ENCODE results near the gene MEGF6.
A peak's percentile ranks its signal among the peaks of the same experiment; 100 is the strongest.

MEGF6 gene

DNA sequence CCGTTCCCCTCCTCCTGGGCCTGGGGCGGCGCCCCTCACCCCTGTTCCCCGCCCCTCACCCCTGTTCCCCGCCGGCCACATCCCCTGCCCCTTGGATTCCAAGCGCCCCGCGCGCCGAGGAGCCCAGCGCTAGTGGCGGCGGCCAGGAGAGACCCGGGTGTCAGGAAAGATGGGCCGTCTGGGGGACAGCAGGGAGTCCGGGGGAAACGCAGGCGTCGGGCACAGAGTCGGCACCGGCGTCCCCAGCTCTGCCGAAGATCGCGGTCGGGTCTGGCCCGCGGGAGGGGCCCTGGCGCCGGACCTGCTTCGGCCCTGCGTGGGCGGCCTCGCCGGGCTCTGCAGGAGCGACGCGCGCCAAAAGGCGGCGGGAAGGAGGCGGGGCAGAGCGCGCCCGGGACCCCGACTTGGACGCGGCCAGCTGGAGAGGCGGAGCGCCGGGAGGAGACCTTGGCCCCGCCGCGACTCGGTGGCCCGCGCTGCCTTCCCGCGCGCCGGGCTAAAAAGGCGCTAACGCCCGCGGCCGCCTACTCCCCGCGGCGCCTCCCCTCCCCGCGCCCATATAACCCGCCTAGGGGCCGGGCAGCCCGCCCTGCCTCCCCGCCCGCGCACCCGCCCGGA, 40.7 kb upstream of the MEGF6 start, which contains the start of gene TP73:
Gene TP73 (plus strand): TSS at position 587 of the 618 bp plus-strand sequence. CDS start 29,850 bp downstream, outside the sequence.
- Histone ChIP-seq H3K27me3 (ENCODE audit: insufficient read depth, low read length) (peaks cover 66% of the 10 kb centered on the region), H3K4me1 (ENCODE audit: insufficient read depth, low read length) (peaks cover 10% of the 10 kb centered on the region), H3K9me3 (ENCODE audit: low read length) (no peaks in the 10 kb centered on the region), H3K36me3 (ENCODE audit: insufficient read depth, low read length) (peaks cover 3% of the 10 kb centered on the region), H3K4me3 (ENCODE audit: low read length) (no peak within 1 kb of the TSS), H2AFZ (ENCODE audit: low read depth, low read length) (no peak within 1 kb of the TSS)

DNA sequence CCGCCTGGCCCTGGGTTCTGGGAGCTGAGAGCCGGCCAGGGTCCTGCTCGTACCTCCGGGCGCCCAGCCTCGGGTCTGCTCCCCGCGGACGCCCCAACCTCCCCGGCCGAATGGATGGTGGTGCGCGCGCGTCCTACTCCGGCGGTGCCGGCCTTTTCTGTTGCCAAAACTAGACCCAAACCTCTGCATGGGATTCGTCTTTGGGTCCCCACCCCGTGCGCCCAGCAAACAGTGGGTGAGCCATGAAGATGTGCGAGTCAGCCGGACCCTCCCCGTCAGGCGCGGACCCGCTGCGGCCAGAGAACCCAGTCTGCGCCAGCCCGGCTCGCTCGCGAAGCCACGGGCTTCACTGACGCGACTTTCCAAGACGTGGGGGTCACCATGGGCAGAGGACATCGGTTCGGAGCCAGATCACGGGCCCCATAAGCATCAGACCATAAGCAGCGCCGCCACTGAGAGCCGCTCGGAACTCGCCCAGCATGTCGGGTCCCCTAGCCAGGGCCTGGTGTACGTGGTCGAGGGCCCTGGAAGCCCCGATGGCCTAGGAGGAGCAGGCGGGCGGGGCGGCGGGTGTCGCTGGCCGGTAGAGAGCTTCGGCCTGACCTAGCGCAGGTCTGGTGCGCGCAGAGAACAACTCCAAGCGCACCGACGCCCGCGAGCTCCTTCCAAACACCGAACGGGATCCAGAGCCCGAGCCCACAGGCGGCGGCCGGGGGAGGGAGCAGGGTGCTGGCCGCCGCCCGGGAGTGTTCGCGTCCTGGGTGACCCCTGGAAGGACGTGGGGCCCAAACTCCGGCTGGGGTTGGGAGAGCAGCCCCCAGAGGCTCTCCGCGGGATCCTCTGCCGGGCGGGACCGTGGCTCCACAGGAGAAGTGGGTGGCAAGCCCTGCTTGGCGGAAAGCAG, 40.0 kb upstream of the MEGF6 start:
- Histone ChIP-seq H3K36me3 (ENCODE audit: insufficient read depth, low read length) (peaks cover 11% of the 10 kb centered on the region), H3K27me3 (ENCODE audit: insufficient read depth, low read length) (peaks cover 58% of the 10 kb centered on the region), H2AFZ (ENCODE audit: low read depth, low read length) (no peak overlapping the region), H3K9me3 (ENCODE audit: low read length) (no peaks in the 10 kb centered on the region), H3K4me1 (ENCODE audit: insufficient read depth, low read length) (peaks cover 10% of the 10 kb centered on the region), H3K4me3 (ENCODE audit: low read length) (no peak overlapping the region)

DNA sequence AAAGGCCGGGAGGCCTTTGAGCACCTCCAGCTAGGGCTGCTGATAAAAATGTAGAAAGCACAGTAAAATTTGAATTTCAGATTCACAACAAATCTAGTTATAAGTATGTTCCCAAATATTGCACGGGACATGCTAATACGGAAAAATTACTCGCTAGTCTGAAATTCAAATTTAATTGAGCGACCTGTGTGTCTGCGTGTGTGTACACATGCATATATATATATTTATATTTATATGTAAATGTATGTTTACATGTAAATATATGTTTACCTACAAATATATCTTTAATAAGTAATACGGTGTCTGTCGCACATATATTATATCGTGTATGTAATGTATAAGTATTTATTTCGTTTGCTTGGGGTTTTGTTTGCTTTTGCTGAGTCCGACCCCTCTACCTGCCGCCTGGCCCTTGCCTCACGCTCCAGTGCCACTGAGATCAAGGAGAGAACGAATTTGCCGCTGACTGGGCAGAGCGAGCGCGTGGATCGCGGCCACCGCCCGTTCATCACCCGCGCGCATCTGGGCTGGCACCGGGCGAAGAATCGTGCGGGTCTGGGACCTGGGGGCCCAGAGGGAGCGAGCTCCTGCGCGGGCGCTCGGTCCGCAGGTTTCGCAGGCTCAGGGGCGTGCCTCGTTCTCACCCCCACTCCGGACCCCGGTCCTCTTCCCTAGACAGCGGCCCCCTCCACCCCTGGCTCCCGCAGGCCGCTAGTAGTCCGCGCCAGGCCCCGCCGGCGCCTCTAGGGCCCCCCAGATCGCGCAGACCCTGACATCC, 39.1 kb upstream of the MEGF6 start:
- H3K9me3 ChIP-seq (ENCODE audit: low read length) = no peaks in the 10 kb centered on the region
- peaks cover 51% of the 10 kb centered on the region for H3K27me3 ChIP-seq (ENCODE audit: insufficient read depth, low read length)
- H2AFZ ChIP-seq (ENCODE audit: low read depth, low read length) = no peak overlapping the region
- peaks cover 18% of the 10 kb centered on the region for H3K36me3 ChIP-seq (ENCODE audit: insufficient read depth, low read length)
- peaks cover 10% of the 10 kb centered on the region for H3K4me1 ChIP-seq (ENCODE audit: insufficient read depth, low read length)
- peak overlapping the region; percentile 93 for H3K4me3 ChIP-seq (ENCODE audit: low read length)

DNA sequence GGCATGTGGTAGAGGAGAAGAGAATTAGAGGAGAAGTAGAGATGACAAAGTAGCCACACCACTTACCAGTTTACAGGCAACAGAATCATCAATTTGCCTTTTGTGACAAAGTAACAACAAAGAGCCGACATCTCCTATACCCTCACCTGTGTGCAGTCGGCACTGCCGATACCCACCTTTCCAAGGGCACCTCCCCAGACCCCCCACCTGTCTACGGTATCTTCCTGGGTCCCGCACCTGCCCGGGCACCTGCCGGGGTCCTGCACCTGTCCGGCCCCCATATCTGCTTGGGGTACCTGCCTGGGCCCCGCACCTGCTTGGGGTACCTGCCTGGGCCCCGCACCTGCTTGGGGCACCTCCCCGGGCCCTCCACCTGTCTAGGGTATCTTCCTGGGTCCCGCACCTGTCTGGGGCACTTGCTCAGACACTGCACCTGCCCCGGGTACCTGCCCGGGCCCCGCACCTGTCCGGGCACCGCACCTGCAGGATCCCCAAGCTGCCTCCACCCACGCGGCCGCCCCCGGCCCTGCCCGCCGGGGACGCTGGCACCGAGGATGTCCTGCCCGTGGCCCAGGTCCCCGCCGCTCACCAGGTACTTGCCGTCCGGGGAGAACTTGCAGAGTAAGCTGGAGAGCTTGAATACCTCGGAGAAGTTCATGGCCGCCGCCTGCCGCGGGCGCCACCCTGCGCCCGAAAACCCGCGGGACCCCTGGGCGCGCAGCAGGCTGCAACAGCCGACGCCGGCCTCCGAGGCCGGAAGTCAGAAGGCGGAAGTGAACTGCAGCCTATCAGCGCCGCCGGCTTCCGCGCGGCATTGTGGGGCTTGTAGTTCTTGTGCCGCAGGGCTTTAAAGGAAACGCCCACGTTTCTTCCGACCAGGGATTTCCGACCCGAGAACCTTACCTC, 38.3 kb upstream of the MEGF6 start, which contains the start of gene WRAP73:
Gene WRAP73 (minus strand): TSS at position 762 of the 906 bp plus-strand sequence. CDS start 104 bp downstream, at position 658.
- Histone ChIP-seq H3K4me3 (ENCODE audit: low read length) (peak within 1 kb of the TSS; percentile 93), H2AFZ (ENCODE audit: low read depth, low read length) (peak within 1 kb of the TSS; percentile 64), H3K36me3 (ENCODE audit: insufficient read depth, low read length) (peaks cover 24% of the 10 kb centered on the region), H3K4me1 (ENCODE audit: insufficient read depth, low read length) (peaks cover 10% of the 10 kb centered on the region), H3K9me3 (ENCODE audit: low read length) (no peaks in the 10 kb centered on the region), H3K27me3 (ENCODE audit: insufficient read depth, low read length) (peaks cover 43% of the 10 kb centered on the region)

DNA sequence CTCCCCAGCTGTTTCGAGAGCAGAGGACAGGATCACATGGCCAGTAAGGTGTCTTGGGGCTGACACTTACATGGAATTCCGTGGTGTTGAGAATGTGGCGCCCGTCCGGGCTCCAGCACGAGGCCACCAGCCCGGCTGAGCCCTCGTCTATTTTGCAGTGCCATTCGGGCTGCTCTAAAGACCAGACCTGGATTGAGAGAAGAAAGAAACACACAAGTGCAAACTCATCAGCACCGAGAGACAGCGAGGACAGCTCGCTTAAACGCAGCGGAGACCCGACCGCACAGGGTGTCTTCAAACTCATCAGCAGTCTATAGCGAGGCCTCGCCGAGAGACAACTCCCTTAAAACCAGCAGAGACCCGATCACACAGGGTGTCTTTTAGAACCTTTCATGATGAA, 35.3 kb upstream of the MEGF6 start:
- no peak overlapping the region for H3K4me3 ChIP-seq (ENCODE audit: low read length)
- H3K4me1 ChIP-seq (ENCODE audit: insufficient read depth, low read length) = peaks cover 10% of the 10 kb centered on the region
- H3K27me3 ChIP-seq (ENCODE audit: insufficient read depth, low read length) = peaks cover 13% of the 10 kb centered on the region
- H2AFZ ChIP-seq (ENCODE audit: low read depth, low read length) = no peak overlapping the region
- no peaks in the 10 kb centered on the region for H3K9me3 ChIP-seq (ENCODE audit: low read length)
- peaks cover 29% of the 10 kb centered on the region for H3K36me3 ChIP-seq (ENCODE audit: insufficient read depth, low read length)

DNA sequence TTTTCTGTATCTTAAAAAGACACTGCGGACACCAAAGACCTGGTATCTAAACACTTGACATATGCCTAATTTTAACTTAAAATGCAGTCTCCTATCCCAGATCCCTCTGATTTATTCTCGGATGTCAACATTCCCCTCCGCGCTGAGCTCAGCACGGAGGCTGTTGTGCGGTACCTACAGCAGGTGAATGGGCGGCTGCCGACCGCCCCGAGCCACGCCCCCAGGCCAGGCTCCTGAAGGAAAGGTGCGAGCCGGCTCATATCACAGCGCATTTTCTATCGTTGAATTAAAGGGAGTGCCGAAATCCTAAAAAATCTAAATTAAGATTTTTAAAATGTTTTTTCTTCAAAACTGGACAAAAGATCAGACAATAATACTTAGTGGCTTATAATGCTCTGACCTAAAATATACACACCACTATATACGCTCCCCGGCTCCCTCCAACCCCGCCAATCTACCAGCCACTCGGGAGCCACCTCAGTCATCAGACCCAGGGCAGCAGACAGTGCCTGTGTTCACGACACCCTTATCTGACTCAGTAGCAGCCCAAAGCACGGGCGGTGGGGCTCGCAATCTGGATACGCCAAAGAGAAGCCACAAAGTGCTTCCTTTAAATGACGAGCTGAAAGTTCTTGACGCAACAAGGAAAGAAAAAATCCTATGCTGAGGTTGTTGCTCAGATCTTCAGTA, 34.5 kb upstream of the MEGF6 start:
- Histone ChIP-seq H3K27me3 (ENCODE audit: insufficient read depth, low read length) (peaks cover 5% of the 10 kb centered on the region), H3K4me3 (ENCODE audit: low read length) (no peak overlapping the region), H2AFZ (ENCODE audit: low read depth, low read length) (no peak overlapping the region), H3K4me1 (ENCODE audit: insufficient read depth, low read length) (peaks cover 10% of the 10 kb centered on the region), H3K36me3 (ENCODE audit: insufficient read depth, low read length) (peaks cover 34% of the 10 kb centered on the region), H3K9me3 (ENCODE audit: low read length) (no peaks in the 10 kb centered on the region)

DNA sequence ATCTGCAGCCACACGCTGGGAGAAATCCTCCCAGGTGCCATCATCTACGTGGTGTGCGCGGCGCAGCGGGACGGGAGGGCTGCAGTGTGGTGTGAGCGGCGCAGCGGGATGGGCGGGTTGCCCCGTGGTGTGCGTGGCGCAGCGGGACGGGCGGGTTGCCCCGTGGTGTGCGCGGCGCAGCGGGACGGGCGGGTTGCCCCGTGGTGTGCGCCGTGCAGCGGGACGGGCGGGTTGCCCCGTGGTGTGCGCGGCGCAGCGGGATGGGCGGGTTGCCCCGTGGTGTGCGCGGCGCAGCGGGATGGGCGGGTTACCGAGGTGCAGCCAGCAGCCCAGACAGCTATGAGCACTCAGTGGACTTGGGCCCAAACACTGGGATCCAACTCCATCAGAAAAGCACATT, 33.9 kb upstream of the MEGF6 start:
- peaks cover 6% of the 10 kb centered on the region for H3K4me1 ChIP-seq (ENCODE audit: insufficient read depth, low read length)

DNA sequence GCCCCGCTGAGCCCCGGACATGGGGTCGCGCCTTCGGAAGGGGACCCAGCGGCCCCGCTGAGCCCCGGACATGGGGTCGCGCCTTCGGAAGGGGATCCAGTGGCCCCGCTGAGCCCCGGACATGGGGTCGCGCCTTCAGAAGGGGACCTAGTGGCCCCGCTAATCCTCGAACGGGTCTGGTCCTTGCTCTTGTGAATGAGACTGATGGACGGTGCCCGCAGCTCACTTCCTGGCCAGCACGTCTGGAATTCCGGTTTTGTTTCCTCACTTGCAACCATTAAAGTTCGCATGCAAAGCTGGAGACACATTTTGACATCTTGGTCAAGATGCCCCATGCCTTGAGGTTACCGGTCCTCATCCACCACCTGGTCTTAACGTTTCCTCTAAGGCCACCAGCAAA, 33.0 kb upstream of the MEGF6 start:
- no peak overlapping the region for H2AFZ ChIP-seq (ENCODE audit: low read depth, low read length)
- peaks cover 6% of the 10 kb centered on the region for H3K4me1 ChIP-seq (ENCODE audit: insufficient read depth, low read length)
- no peak overlapping the region for H3K4me3 ChIP-seq (ENCODE audit: low read length)
- no peaks in the 10 kb centered on the region for H3K27me3 ChIP-seq (ENCODE audit: insufficient read depth, low read length)
- H3K36me3 ChIP-seq (ENCODE audit: insufficient read depth, low read length) = peaks cover 34% of the 10 kb centered on the region
- H3K9me3 ChIP-seq (ENCODE audit: low read length) = no peaks in the 10 kb centered on the region

More for the DNA sequence above, 33.9 kb upstream of the MEGF6 start:
- Histone ChIP-seq H2AFZ (ENCODE audit: low read depth, low read length) (no peak overlapping the region), H3K27me3 (ENCODE audit: insufficient read depth, low read length) (no peaks in the 10 kb centered on the region), H3K4me3 (ENCODE audit: low read length) (no peak overlapping the region), H3K9me3 (ENCODE audit: low read length) (no peaks in the 10 kb centered on the region), H3K36me3 (ENCODE audit: insufficient read depth, low read length) (peaks cover 34% of the 10 kb centered on the region)

DNA sequence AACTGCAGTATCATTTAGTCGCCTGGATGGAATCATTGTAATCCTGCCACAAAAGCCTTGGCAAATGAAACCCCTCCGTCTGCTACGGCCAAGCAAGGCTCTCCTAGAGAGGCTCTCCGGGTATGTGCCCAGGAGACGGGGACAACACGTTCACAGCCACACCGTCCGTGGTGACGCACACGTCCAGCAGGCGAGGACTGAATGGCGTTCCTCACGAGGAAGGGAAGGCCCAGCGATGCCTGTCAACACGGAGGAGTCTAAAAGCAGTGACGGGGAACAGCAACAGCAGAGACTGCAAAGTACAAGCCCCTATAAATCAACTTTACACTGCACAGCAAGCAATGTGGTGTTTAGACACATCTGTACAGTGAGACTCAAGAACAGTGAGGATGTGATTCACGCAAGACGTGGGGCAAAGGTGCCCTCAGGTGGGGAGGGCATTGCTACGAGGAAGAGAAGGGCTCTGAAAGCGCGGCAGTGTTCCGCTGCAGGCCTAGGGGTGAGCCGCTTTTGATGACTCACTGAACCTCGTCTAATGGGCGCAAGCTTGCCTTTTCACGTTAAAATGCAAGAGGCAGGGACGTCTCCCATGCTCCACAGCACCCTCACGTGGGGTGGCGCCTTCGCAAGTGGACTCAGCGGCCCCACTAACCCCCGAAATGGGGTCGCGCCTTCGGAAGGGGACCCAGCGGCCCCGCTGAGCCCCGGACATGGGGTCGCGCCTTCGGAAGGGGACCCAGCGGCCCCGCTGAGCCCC, 31.8 kb upstream of the MEGF6 start:
- Histone ChIP-seq H3K36me3 (ENCODE audit: insufficient read depth, low read length) (peaks cover 39% of the 10 kb centered on the region), H3K27me3 (ENCODE audit: insufficient read depth, low read length) (no peaks in the 10 kb centered on the region), H3K4me3 (ENCODE audit: low read length) (no peak overlapping the region), H2AFZ (ENCODE audit: low read depth, low read length) (no peak overlapping the region), H3K4me1 (ENCODE audit: insufficient read depth, low read length) (no peaks in the 10 kb centered on the region), H3K9me3 (ENCODE audit: low read length) (no peaks in the 10 kb centered on the region)

DNA sequence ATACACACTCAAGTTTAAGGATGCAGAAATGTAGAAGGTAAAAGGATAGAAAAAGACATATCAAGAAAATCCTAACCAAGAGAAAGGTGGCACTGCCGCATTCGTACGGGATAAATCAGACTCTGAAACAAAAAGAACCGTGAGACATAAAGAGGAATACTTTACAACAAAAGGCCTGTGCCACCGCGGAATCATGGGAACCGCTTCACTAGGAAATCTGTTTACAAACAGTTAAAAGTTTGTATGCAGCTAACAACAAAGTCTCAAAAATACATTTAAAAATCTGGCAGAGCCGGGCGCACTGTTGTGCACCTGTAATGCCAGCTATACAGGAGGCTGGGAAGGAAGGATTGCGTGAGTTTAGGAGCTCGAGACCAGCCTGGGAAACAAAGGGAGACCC, 30.5 kb upstream of the MEGF6 start:
- Histone ChIP-seq H3K9me3 (ENCODE audit: low read length) (no peaks in the 10 kb centered on the region), H3K36me3 (ENCODE audit: insufficient read depth, low read length) (peaks cover 42% of the 10 kb centered on the region), H3K27me3 (ENCODE audit: insufficient read depth, low read length) (no peaks in the 10 kb centered on the region), H3K4me3 (ENCODE audit: low read length) (no peak overlapping the region), H2AFZ (ENCODE audit: low read depth, low read length) (no peak overlapping the region), H3K4me1 (ENCODE audit: insufficient read depth, low read length) (no peaks in the 10 kb centered on the region)

DNA sequence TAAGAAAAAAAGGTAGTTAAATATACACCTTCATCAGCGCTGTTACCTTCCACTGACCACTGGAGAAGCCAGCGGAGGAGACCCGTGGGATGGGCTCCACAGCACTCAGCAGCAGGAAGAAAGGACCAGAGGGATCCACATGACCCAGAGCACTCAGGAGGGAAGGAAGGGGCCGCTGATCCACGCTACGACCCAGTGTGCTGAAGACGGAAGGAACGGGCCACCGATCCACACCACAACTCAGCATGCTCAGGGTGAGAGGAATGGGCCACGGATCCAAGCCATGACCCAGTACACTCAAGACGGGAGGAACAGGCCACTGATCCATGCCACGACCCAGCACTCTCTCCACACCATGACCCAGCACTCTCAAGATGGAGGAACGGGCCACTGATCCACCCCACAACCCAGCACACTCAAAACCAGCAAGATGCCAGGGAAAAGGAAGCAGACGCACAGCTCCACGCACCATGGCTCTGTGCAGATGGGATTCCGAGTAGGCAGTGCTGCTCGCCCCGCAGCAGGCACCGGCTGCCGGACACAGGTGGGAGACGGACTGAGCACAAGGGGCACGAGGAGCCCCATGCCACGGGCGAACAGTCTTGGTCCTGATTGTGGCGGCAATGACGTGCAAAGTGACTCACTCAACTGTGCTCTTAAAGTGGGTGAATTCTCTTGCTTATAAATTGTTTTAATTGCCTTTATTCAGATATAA, 29.9 kb upstream of the MEGF6 start:
- H3K4me3 ChIP-seq (ENCODE audit: low read length) = no peak overlapping the region
- peaks cover 42% of the 10 kb centered on the region for H3K36me3 ChIP-seq (ENCODE audit: insufficient read depth, low read length)
- H3K4me1 ChIP-seq (ENCODE audit: insufficient read depth, low read length) = no peaks in the 10 kb centered on the region
- H3K27me3 ChIP-seq (ENCODE audit: insufficient read depth, low read length) = no peaks in the 10 kb centered on the region
- H3K9me3 ChIP-seq (ENCODE audit: low read length) = no peaks in the 10 kb centered on the region
- no peak overlapping the region for H2AFZ ChIP-seq (ENCODE audit: low read depth, low read length)
